Ascending aorta (tissue), 2 donors: ENCODE data around the gene SLC38A6. TPM values are rescaled to one million over a fixed set of nuclear protein-coding genes. Genes with fewer than 3 reads are reported as not detected.

Source experiments
- DNase-seq, 2 donors: peaks; one replicate each; pipeline ENCODE4 v3.0.0-alpha.2; 2019; ENCODE audit warnings: low spot score in 2 of 2
- H3K27ac ChIP-seq, 2 donors: fragments of 200-600 bp; sonication (generic); one replicate each; pipeline ENCODE4 v1.5.1; 2016 to 2017; ENCODE audit warnings: mild to moderate bottlenecking in 1 of 2
- H3K27me3 ChIP-seq: fragments of 200-600 bp; sonication (generic); one replicate; pipeline ENCODE4 v1.5.1; 2017
- H3K36me3 ChIP-seq, 2 donors: fragments of 200-600 bp; sonication (generic); one replicate each; pipeline ENCODE4 v1.5.1; 2016
- H3K4me1 ChIP-seq, 2 donors: fragments of 200-600 bp; sonication (generic); one replicate each; pipeline ENCODE4 v1.5.1; 2016 to 2017; ENCODE audit warnings: mild to moderate bottlenecking in 1 of 2
- H3K4me3 ChIP-seq, 2 donors: fragments of 200-600 bp; sonication (generic); one replicate each; pipeline ENCODE4 v1.5.1; 2016 to 2017; ENCODE audit warnings: mild to moderate bottlenecking in 1 of 2
- H3K9me3 ChIP-seq, 2 donors: fragments of 200-600 bp; sonication (generic); one replicate each; pipeline ENCODE4 v1.5.1; 2016
- CTCF ChIP-seq, 3 experiments: fragments of 200-600 bp in 2 of 3; fragments of 450-650 bp in 1 of 3; sonication (generic) in 2 of 3; IDR thresholded peaks; one replicate each; pipeline ENCODE4 v1.5.1; 2016 to 2019; ENCODE audit warnings: antibody characterized with exemption in 3 of 3, mild to moderate bottlenecking in 1 of 3, moderate library complexity in 1 of 3
- intact Hi-C: fragments of 100-400 bp; cut with DNase I; formaldehyde crosslinking; loops from one replicate; pipeline ENCODE4 v1.15.1; 2023
- total RNA-seq: library from RNA; depleted of rRNA; stranded (reverse); fragments of >200 nt; gene quantifications from one replicate; pipeline ENCODE4 v1.1.0, GENCODE V29; 2016

The SLC38A6 gene
- total RNA-seq, 1 donor from 2014 or later: 1.8 TPM

GRCh38 chr14:61050417-61050816 lies 69.4 kb downstream of the SLC38A6 start:
- intact Hi-C loops: no loop called here
- no peak for DNase-seq
- Histone ChIP-seq H3K9me3 (no peaks in the 10 kb centered on the region), H3K27ac (no peak overlapping the region), H3K27me3 (no peaks in the 10 kb centered on the region), H3K4me3 (no peak overlapping the region), H3K36me3 (peaks cover 4% of the 10 kb centered on the region in 2 donors), H3K4me1 (no peaks in the 10 kb centered on the region)
- TF ChIP-seq CTCF (IDR thresholded peaks at IDR 0.05): no peak

GRCh38 chr14:61051051-61051450 lies 70.0 kb downstream of the SLC38A6 start:
- no peak for TF ChIP-seq CTCF (IDR thresholded peaks at IDR 0.05)
- H3K4me3 ChIP-seq: no peak overlapping the region
- no peak overlapping the region for H3K27ac ChIP-seq
- H3K9me3 ChIP-seq: no peaks in the 10 kb centered on the region
- H3K27me3 ChIP-seq: no peaks in the 10 kb centered on the region
- no peaks in the 10 kb centered on the region for H3K4me1 ChIP-seq
- no peak for DNase-seq
- intact Hi-C loops: no loop called here
- H3K36me3 ChIP-seq: peaks cover 1 to 4% of the 10 kb centered on the region in 2 donors

- no peak for TF ChIP-seq CTCF (IDR thresholded peaks at IDR 0.05)
- no peaks in the 10 kb centered on the region for H3K27me3 ChIP-seq
- no peaks in the 10 kb centered on the region for H3K9me3 ChIP-seq
- intact Hi-C loops: no loop called here
- DNase-seq: no peak
- no peak overlapping the region for H3K27ac ChIP-seq
- no peaks in the 10 kb centered on the region for H3K4me1 ChIP-seq
- no peaks in the 10 kb centered on the region for H3K36me3 ChIP-seq
- no peak overlapping the region for H3K4me3 ChIP-seq
These were observed 70.6 kb downstream of the SLC38A6 start for GRCh38 chr14:61051621-61052020.

- Histone ChIP-seq H3K27ac (no peak overlapping the region), H3K4me1 (no peaks in the 10 kb centered on the region), H3K9me3 (no peaks in the 10 kb centered on the region), H3K27me3 (no peaks in the 10 kb centered on the region), H3K36me3 (no peaks in the 10 kb centered on the region), H3K4me3 (no peak overlapping the region)
- intact Hi-C loops: no loop called here
- no peak for TF ChIP-seq CTCF (IDR thresholded peaks at IDR 0.05)
- DNase-seq: no peak
These were observed 82.4 kb downstream of the SLC38A6 start for GRCh38 chr14:61063461-61063860.

GRCh38 chr14:61064210-61064609 lies 83.2 kb downstream of the SLC38A6 start:
- intact Hi-C loops: no loop called here

More at GRCh38 chr14:61064210-61064609, 83.2 kb downstream of the SLC38A6 start:
- no peak for DNase-seq
- no peak overlapping the region for H3K4me3 ChIP-seq
- H3K36me3 ChIP-seq: no peaks in the 10 kb centered on the region
- H3K4me1 ChIP-seq: no peaks in the 10 kb centered on the region
- H3K27ac ChIP-seq: no peak overlapping the region
- no peaks in the 10 kb centered on the region for H3K9me3 ChIP-seq
- TF ChIP-seq CTCF (IDR thresholded peaks at IDR 0.05): no peak
- H3K27me3 ChIP-seq: no peaks in the 10 kb centered on the region
